Natural killer cell (primary cell): Measurements from ENCODE around the gene MSL2. TPM values are rescaled to one million over a fixed set of nuclear protein-coding genes. Genes with fewer than 3 reads are reported as not detected.

Experiments used
- ATAC-seq, 3 donors: fragments of 150-1000 bp in 2 of 3; fragments of 200-7000 bp in 1 of 3; cut with Tn5 transposase; 1 replicate in 1 of 3; 2 replicates in 2 of 3; pipeline ENCODE4 v1.10.0; 2021; ENCODE audit warnings: mild to moderate bottlenecking in 2 of 3, moderate library complexity in 2 of 3
- DNase-seq, 2 donors: peaks; one replicate each; pipeline versions ENCODE4 v3.0.0 to v3.0.0-alpha.2; 2013 to 2021; ENCODE audit warnings: mixed read lengths in 1 of 2
- H3K27ac ChIP-seq: one replicate; pipeline ENCODE4 v1.5.1; 2013; ENCODE audit warnings: mild to moderate bottlenecking, low read length
- H3K27me3 ChIP-seq: one replicate; pipeline ENCODE4 v1.6.1; 2013; ENCODE audit warnings: low read length; ENCODE audit not compliant: control insufficient read depth, insufficient read depth
- H3K36me3 ChIP-seq: one replicate; pipeline ENCODE4 v1.6.1; 2013; ENCODE audit warnings: low read length; ENCODE audit not compliant: control insufficient read depth, insufficient read depth
- H3K4me1 ChIP-seq: one replicate; pipeline ENCODE4 v1.6.1; 2013; ENCODE audit warnings: low read length; ENCODE audit not compliant: control insufficient read depth, insufficient read depth
- H3K4me3 ChIP-seq: one replicate; pipeline ENCODE4 v1.5.1; 2013; ENCODE audit warnings: low read length
- H3K9me3 ChIP-seq: one replicate; pipeline ENCODE4 v1.6.1; 2013; ENCODE audit warnings: low read length; ENCODE audit not compliant: control insufficient read depth, insufficient read depth
- H3K27ac Mint-ChIP-seq, 2 donors: one replicate each; pipeline ENCODE4 v1.8.0; 2022; ENCODE audit warnings: mild to moderate bottlenecking in 2 of 2, mixed read lengths in 2 of 2, moderate library complexity in 1 of 2
- H3K27me3 Mint-ChIP-seq, 2 donors: one replicate each; pipeline ENCODE4 v1.8.0; 2022; ENCODE audit warnings: low read depth in 2 of 2, mixed read lengths in 2 of 2
- H3K36me3 Mint-ChIP-seq: one replicate; pipeline ENCODE4 v1.8.0; 2022; ENCODE audit warnings: mixed read lengths
- H3K4me1 Mint-ChIP-seq, 2 donors: one replicate each; pipeline ENCODE4 v1.8.0; 2022; ENCODE audit warnings: mixed read lengths in 2 of 2
- H3K4me3 Mint-ChIP-seq: one replicate; pipeline ENCODE4 v1.8.0; 2022; ENCODE audit warnings: mild to moderate bottlenecking, moderate library complexity, mixed read lengths
- H3K9me3 Mint-ChIP-seq, 2 donors: one replicate each; pipeline ENCODE4 v1.8.0; 2022; ENCODE audit warnings: mixed read lengths in 2 of 2
- WGBS: methylation state at CpG from one replicate; pipeline ENCODE4 v1.1.7; 2013; ENCODE audit warnings: missing lambda C conversion rate; ENCODE audit not compliant: insufficient coverage; 5-methylcytosine and 5-hydroxymethylcytosine counted together
- intact Hi-C: fragments of 100-400 bp; cut with micrococcal nuclease; formaldehyde crosslinking; loops from one replicate; pipeline ENCODE4 v1.14.2; 2022
- total RNA-seq, 4 donors: library from RNA; stranded (reverse); fragments of 120-200 nt in 1 of 4; gene quantifications; one replicate each; pipeline versions ENCODE4 v1.2.3 to v1.2.4, GENCODE V29; 2013 to 2022
- TF ChIP-seq, protein P1 (sequence below): fragments of 200-600 bp; IDR thresholded peaks from one replicate; pipeline ENCODE4 v1.8.0; 2022; ENCODE audit warnings: antibody characterized with exemption

Gene MSL2
- total RNA-seq, 3 donors from 2014 or later (not counting 1 experiment from before 2014, with no cell fraction given), result 104 to 114 (median 110) TPM

DNA sequence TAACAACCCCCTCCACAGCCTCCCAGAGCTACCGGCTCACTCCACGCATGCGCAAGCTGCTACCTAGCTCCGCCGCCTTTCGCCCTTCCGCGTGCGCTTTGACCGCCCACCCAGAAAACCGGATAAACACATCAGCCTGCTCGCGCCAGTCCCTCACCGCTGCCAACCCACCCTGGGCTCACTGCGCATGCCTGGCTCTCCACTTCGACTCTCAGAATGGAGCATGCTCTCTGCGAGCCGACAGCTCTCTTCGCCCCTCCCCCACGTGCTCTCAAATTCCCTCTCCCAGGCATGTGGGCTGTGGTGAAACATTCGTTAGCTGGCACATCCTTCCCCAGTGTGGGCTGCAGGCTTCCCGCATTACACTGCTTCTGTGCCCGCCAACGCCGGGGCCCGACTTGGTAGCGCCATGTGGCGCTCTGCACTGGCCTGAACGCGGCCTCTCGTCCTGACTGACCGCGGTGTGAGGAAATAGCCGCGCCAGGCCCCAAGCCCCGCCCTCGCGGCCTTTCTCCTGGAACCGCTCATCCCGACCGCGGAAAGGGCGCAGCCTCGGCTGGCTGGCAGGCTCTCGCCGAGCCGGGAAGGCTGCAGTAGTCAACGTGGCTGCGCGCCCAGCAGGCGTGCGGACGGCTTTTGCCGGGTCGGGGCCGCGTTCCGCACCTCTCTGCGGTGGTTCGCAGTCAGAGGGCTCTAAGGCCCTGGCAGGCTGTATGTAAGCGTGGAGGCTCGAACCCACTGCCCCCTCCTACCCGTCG is 445 bp upstream of the MSL2 start:
- H3K4me3 ChIP-seq, result peak overlapping the region; percentile 56
- under 1% methylated on average over 64 of the region's 64 CpGs for WGBS
- H3K9me3 Mint-ChIP-seq, result no peaks in the 10 kb centered on the region

GRCh38 chr3:136195258-136196063 is 674 bp downstream of the MSL2 start:
- WGBS, result under 1% methylated on average over 103 of the region's 103 CpGs
- intact Hi-C loops, result loop anchor here (1.0 to 10.0 kb wide), 4 partner anchors 121 to 747 kb away; partner anchors contain the start of gene STAG1
- Histone ChIP-seq H3K4me1 (peaks cover 15% of the 10 kb centered on the region), H3K27me3 (no peaks in the 10 kb centered on the region), H3K27ac (peak overlapping the region; percentile 99), H3K4me3 (peak overlapping the region; percentile 56), H3K9me3 (no peaks in the 10 kb centered on the region), H3K36me3 (no peaks in the 10 kb centered on the region)
- TF ChIP-seq, protein P1, sequence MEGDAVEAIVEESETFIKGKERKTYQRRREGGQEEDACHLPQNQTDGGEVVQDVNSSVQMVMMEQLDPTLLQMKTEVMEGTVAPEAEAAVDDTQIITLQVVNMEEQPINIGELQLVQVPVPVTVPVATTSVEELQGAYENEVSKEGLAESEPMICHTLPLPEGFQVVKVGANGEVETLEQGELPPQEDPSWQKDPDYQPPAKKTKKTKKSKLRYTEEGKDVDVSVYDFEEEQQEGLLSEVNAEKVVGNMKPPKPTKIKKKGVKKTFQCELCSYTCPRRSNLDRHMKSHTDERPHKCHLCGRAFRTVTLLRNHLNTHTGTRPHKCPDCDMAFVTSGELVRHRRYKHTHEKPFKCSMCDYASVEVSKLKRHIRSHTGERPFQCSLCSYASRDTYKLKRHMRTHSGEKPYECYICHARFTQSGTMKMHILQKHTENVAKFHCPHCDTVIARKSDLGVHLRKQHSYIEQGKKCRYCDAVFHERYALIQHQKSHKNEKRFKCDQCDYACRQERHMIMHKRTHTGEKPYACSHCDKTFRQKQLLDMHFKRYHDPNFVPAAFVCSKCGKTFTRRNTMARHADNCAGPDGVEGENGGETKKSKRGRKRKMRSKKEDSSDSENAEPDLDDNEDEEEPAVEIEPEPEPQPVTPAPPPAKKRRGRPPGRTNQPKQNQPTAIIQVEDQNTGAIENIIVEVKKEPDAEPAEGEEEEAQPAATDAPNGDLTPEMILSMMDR, result no peak
- ATAC-seq, result peak; percentile 60 to 81 (median 71)
- Mint-ChIP-seq H3K27me3 (peaks cover 0 to 5% of the 10 kb centered on the region in 2 donors), H3K36me3 (peaks cover 9% of the 10 kb centered on the region), H3K9me3 (no peaks in the 10 kb centered on the region), H3K27ac (peak overlapping the region; percentile 98), H3K4me3 (peak overlapping the region; percentile 99), H3K4me1 (peaks cover 68 to 70% of the 10 kb centered on the region in 2 donors)
- DNase-seq, result peak; percentile 82 to 92

More for the DNA sequence above, 445 bp upstream of the MSL2 start:
- H3K36me3 Mint-ChIP-seq, result peaks cover 9% of the 10 kb centered on the region
- peak overlapping the region; percentile 99 for H3K4me3 Mint-ChIP-seq
- Histone ChIP-seq H3K27me3 (no peaks in the 10 kb centered on the region), H3K36me3 (no peaks in the 10 kb centered on the region), H3K9me3 (no peaks in the 10 kb centered on the region), H3K27ac (peak overlapping the region; percentile 99), H3K4me1 (peaks cover 8% of the 10 kb centered on the region)
- H3K4me1 Mint-ChIP-seq, result peaks cover 59 to 60% of the 10 kb centered on the region in 2 donors
- ATAC-seq (peak; percentile 62 to 76 (median 68)), DNase-seq (peak; percentile 94 to 99)
- H3K27me3 Mint-ChIP-seq, result peaks cover 0 to 5% of the 10 kb centered on the region in 2 donors
- TF ChIP-seq, protein P1, result no peak
- H3K27ac Mint-ChIP-seq, result peak overlapping the region; percentile 98
- intact Hi-C loops, result loop anchor here (1.0 to 10.0 kb wide), 5 partner anchors 54 to 746 kb away; partner anchors contain the start of genes PCCB and STAG1

DNA sequence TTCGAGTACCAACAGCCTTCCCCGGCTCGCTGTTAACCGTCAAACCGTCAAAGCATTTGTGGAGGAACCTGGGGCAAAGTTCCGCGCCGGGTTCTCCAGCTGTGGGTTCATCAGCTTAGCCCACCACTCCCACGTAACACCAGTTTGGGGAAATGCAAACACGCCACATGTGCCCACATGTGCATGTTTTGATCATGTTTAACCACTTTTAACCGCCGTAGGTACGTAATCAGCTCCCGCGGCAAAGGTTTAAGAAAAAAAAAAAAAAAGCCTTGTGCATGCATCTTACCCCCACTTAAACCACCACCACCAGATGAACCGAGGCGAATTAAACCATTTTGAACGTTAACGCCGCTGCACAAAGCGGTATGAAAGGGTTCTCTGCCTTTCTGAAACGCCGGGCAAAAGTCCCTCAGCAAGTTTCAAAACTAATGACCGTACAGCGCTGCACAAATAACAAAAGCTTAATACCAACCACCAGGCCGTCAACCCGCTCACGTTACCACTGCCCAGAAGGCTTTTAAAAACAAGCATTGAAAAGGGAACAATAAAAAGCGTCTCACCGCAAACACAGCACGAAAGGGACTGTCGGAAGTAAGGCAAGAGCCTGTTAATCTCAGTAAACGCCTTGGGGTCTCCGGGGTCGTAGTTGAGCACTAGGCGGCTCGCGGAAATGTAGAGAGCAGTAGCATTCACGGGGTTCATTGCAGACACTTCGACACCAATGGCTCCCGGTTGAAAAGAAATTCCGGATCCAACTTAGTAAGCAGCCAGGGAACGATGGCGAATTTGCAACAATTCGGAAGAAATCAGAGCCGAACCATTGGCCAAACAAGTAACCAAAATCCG is 1.5 kb downstream of the MSL2 start:
- H3K27me3 ChIP-seq, result no peaks in the 10 kb centered on the region
- H3K4me1 ChIP-seq, result peaks cover 23% of the 10 kb centered on the region
- Mint-ChIP-seq H3K4me3 (peak overlapping the region; percentile 99), H3K27me3 (peaks cover 0 to 5% of the 10 kb centered on the region in 2 donors), H3K36me3 (peaks cover 9% of the 10 kb centered on the region), H3K27ac (peak overlapping the region; percentile 98), H3K4me1 (peaks cover 76 to 79% of the 10 kb centered on the region in 2 donors), H3K9me3 (no peaks in the 10 kb centered on the region)
- H3K27ac ChIP-seq, result peak overlapping the region; percentile 99
- under 1% methylated on average over 47 of the region's 47 CpGs for WGBS
- H3K36me3 ChIP-seq, result no peaks in the 10 kb centered on the region
- peak overlapping the region; percentile 56 for H3K4me3 ChIP-seq
- ATAC-seq, result peak in 2 of 3 donors; percentile 2 to 15
- TF ChIP-seq, protein P1, result no peak
- no peaks in the 10 kb centered on the region for H3K9me3 ChIP-seq
- DNase-seq, result peak; percentile 67 to 92
- intact Hi-C loops, result loop anchor here (5.0 to 10.0 kb wide), 4 partner anchors 42 to 748 kb away; no protein-coding TSS in a partner anchor
